Endometrial microvascular endothelial cells (primary cell): ENCODE results near the gene RAC3. TPM values are rescaled to one million over a fixed set of nuclear protein-coding genes. Genes with fewer than 3 reads are reported as not detected.
"Not testable (repeated sequence)": the region's sequence is repeated elsewhere in the genome, so short reads cannot be mapped to it uniquely, and the experiment has no call there.

Experiments
- in situ Hi-C: cut with HindIII; loops from 2 replicates; pipeline ENCODE4 v1.10.0; 2017; ENCODE audit warnings: low sequenced_read_pairs, low pct_unique_long_range_greater_than_20kb; ENCODE audit errors: inconsistent ontology term
- total RNA-seq: library from RNA; depleted of rRNA; stranded (reverse); fragments of >200 nt; gene quantifications from one replicate; pipeline ENCODE4 v1.2.3, GENCODE V29; 2015; ENCODE audit errors: inconsistent ontology term

RAC3 gene
- total RNA-seq, 1 donor from 2014 or later = 30.2 TPM

- in situ Hi-C loops = no loop called here
Measured at GRCh38 chr17:82035488-82035887, 4.0 kb downstream of the RAC3 start.

- in situ Hi-C loops = no loop called here
Measured at GRCh38 chr17:82035956-82036633, 4.6 kb downstream of the RAC3 start.

GRCh38 chr17:82036634-82037091 lies 5.2 kb downstream of the RAC3 start:
- in situ Hi-C loops = no loop called here

- in situ Hi-C loops = no loop called here
Measured at GRCh38 chr17:82037092-82037888, 5.8 kb downstream of the RAC3 start, which contains the start of gene DCXR. DCXR (minus strand) TSS chr17:82037697; CDS start chr17:82037682, 15 bp downstream.

DNA sequence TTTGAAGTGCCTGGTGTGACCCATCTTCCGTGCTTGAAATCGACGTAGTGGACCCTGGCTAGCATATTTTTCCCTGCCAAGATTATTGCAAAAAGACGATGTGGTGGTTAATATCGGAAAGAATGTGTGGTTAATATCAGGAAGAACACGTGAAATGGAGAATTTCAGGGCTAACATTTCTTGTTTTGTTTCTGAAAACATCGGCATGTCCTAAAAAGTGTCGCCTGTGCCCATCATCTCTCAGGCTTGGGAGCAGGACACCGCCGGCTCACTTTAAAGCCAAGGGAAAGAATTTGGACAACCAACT lies 6.4 kb downstream of the RAC3 start:
- in situ Hi-C loops = no loop called here

GRCh38 chr17:82038796-82039409 lies 7.4 kb downstream of the RAC3 start:
- in situ Hi-C loops = not testable (repeated sequence)

- in situ Hi-C loops = no loop called here
Measured at GRCh38 chr17:82039695-82040299, 8.3 kb downstream of the RAC3 start.

GRCh38 chr17:82041144-82041814 lies 9.8 kb downstream of the RAC3 start:
- in situ Hi-C loops = no loop called here

DNA sequence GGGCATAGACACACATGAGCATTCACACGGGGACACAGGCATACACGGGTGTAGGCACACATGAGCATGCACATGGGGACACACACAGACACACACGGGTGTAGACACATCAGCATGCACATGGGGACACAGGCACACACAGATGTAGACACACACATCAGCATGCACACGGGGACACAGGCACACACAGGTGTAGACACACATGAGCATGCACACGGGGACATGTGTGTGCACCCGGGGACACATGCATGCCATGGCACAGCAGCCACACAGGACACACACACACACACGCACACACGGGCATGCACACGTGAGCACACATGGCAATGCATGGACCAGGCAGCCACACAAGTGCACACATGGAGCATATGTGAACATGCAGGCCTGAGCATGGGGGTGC lies 11.2 kb downstream of the RAC3 start:
- in situ Hi-C loops = no loop called here

DNA sequence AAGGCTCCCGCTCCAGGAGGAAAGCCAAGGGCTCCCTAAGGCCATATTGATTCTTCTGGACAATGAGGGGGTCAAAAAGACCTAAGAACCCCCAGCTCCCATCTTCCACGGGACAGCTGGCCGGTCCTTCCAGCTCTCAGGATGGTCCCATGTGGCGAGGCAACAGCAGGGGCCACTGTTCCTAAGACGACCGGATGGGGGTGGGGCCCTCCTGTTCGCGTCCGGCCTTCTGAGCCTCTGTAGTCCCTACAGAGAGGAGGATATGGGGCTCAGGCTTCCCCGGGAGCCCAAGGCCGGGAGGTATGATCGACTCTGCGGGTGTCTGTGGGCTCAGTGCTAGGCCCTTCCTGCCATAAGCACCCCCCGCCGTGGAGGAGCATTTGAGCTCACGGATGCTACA lies 12.0 kb downstream of the RAC3 start:
- in situ Hi-C loops = no loop called here

DNA sequence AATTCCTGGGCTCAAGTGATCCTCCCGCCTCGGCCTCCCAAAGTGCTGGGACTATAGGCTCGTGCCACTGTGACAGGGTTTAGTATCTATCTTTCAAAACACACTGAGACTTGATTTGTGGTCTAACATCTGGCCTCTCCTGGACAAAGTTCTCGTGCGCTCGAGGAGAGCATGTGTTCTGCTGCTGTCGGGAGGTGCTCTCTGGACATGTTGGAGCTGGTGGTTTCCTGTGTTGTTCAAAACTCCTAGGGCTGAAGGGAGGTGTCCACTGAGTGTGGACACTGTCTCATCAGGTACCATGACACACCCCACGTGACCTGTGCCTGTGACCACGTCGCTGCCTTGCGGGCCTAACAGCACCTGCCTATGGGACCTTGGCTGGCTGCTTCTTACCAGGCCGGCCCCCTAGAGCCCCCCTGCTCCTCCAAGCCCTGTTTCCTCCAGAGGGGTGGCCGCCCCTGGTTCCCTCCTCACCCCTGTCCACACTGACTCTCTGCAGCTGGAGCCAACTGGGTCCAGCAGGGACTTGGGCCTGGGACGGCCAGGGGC lies 14.5 kb downstream of the RAC3 start:
- in situ Hi-C loops = no loop called here

- in situ Hi-C loops = no loop called here
Measured at GRCh38 chr17:82046903-82047302, 15.4 kb downstream of the RAC3 start.

DNA sequence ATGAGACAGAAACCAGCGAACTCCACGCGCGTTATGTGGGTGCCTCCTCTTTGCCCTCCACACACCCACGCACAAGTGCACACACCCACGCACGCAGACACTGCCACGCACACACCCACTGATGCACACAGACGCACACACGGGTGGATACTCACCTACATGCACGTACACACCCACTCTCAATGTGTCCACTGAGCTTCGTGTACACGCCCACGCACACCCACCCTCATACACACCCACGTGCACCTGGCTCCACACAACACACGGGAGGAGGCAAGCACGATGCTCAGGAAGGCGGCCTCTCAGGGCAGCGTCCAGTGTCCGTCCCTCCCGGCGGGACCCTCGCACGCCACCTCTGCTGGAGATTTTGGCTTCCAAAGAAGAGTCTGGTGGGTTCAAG lies 15.9 kb downstream of the RAC3 start:
- in situ Hi-C loops = no loop called here

DNA sequence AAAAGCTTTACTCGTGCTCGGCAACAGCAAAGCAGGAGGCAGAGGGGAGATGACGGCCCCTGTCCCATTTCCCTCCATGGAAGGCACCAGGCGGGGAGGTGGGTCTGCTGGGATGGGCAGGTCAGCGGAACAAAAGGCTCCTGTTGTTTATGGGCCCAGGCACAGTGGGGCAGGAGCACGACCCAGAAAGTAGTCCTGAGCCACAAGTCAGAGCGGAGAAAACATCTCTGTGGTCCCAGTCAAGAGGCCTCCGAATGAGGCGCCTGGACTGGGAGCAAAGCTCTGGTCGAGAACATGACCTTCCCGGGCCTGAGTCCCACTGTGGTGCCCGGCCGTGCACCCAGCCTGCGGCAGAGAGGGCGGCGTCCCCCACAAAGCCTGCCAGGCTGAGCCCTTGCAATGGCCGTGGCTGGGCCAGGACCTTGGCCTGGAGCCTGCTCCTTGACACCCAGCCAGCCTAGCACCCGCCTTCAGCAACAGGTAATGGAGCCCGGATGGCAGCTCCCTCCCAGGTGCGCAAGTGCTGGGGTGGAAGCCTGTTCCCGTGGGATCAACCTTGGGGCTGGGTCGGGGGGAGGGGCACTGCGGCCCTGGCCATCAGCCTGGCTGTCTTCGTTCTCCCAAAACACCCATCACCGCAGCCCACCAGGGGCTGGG lies 16.6 kb downstream of the RAC3 start:
- in situ Hi-C loops = no loop called here

- in situ Hi-C loops = no loop called here
Measured at GRCh38 chr17:82048571-82048971, 17.1 kb downstream of the RAC3 start.

DNA sequence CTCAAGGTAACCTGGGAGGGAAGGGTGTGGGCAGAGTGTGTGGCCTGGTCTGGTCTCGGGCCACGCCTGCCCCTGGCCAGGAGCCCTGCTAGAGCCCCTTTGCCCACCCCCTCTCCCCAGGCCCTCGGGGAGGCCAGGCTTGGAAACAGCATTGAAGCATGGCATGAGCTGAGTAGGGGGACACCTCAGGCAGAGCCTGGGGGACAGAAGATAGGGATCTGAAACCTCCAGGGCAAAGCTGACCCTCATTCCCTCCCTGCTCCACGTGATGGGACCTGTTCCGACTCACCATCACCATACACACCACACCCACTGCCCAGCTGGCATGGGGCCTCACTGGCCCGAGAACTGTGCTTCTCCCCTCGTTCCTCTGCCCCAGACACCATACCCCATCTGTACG lies 17.6 kb downstream of the RAC3 start:
- in situ Hi-C loops = no loop called here

DNA sequence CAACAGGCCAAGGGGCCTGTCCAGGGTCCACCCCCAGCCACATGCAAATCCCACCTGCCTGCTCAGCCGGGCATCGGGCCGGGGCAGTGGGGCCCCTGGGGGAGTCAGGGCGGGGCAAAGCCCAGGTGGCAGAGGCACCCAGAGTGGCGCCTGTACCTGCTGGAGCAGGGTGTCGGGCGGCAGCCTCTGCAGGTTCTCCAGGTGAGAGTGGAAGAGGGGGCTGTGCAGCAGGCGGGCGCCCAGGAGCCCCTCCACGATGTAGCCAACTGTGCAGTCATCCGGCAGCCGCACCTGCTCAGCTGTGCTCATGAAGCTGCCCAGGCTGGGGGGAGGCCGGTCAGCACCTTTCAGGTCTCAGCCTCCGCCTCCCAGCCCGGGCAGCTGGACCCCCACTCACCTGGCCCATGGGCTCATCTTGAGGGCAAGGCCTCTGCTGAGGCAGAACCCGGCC lies 18.1 kb downstream of the RAC3 start:
- in situ Hi-C loops = no loop called here

- in situ Hi-C loops = no loop called here
Measured at GRCh38 chr17:82050152-82050760, 18.8 kb downstream of the RAC3 start.
